Esophagus squamous epithelium (tissue), 5 donors: ENCODE measurements around the gene C11orf16. TPM values are rescaled to one million over a fixed set of nuclear protein-coding genes. Genes with fewer than 3 reads are reported as not detected.
"Not testable (repeated sequence)": the region's sequence is repeated elsewhere in the genome, so short reads cannot be mapped to it uniquely, and the experiment has no call there.

Experiments used
- DNase-seq: peaks from one replicate; lab custom pipeline; 2025; lab: John Stamatoyannopoulos, UW
- H3K27ac ChIP-seq, 4 donors: fragments of 200-600 bp; sonication (generic); one replicate each; pipeline ENCODE4 v1.5.1; 2016 to 2019; ENCODE audit warnings: mild to moderate bottlenecking in 1 of 4
- H3K27me3 ChIP-seq, 4 donors: fragments of 200-600 bp; sonication (generic); 1 replicate in 3 of 4; 2 replicates in 1 of 4; pipeline versions ENCODE4 v1.5.1 to v1.6.0; 2017 to 2021; ENCODE audit warnings: antibody characterized with exemption in 1 of 4
- H3K36me3 ChIP-seq, 3 donors: fragments of 200-600 bp; sonication (generic); one replicate each; pipeline ENCODE4 v1.5.1; 2016 to 2019
- H3K4me1 ChIP-seq, 3 donors: fragments of 200-600 bp; sonication (generic); one replicate each; pipeline ENCODE4 v1.5.1; 2017 to 2019
- H3K4me3 ChIP-seq, 4 donors: fragments of 200-600 bp; sonication (generic); 1 replicate in 3 of 4; 2 replicates in 1 of 4; pipeline ENCODE4 v1.5.1; 2016 to 2019; ENCODE audit warnings: mild to moderate bottlenecking in 2 of 4, moderate library complexity in 1 of 4
- H3K9me3 ChIP-seq, 3 donors: fragments of 200-600 bp; sonication (generic); one replicate each; pipeline ENCODE4 v1.5.1; 2016 to 2019
- POLR2A ChIP-seq, 4 donors: fragments of 450-650 bp; IDR thresholded peaks; one replicate each; pipeline ENCODE4 v1.6.1; 2017; ENCODE audit warnings: antibody characterized with exemption in 4 of 4, mild to moderate bottlenecking in 4 of 4, moderate library complexity in 3 of 4
- WGBS, 2 donors: methylation state at CpG; one replicate each; pipeline ENCODE4 v1.1.5; 2018; 5-methylcytosine and 5-hydroxymethylcytosine counted together
- intact Hi-C: fragments of 100-400 bp; cut with DNase I; formaldehyde crosslinking; loops from one replicate; pipeline ENCODE4 v1.15.0; 2022
- total RNA-seq, 4 donors: library from RNA; depleted of rRNA; stranded (reverse); fragments of >200 nt; gene quantifications; one replicate each; pipeline ENCODE4 v1.1.0, GENCODE V29; 2016
- TF ChIP-seq, protein P1 (sequence below), 6 experiments: fragments of 450-650 bp in 4 of 6; fragments of 200-600 bp in 2 of 6; sonication (generic) in 2 of 6; IDR thresholded peaks; one replicate each; pipeline ENCODE4 v1.5.1; 2016 to 2019; ENCODE audit warnings: antibody characterized with exemption in 6 of 6, mild to moderate bottlenecking in 4 of 6, moderate library complexity in 4 of 6
- donor health status: DM: yes; HTN: yes; CAD: no.

The C11orf16 gene, protein sequence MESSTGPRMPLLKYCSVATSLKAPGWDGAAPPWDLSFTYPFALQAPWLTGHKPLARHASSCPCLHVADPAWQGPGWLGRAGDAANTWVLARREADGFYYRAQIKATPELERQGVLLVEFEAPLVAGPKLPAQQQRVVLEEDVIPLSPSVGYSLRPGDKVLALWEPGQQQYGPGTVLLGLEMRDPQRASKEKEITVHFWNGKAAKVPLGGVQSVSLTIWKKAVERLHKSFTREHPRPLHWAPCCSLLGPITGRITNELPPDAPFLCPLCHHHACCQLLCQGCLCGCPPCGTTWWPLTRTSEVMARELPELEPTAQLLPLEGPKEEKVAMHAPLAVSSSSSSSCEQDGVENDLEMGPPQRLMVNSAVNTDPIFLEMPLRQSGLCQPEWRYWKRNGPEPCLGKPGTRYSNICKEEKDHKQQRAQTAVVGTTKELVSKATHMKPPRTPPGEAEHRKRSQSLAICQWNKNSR
- total RNA-seq: not detected

DNA sequence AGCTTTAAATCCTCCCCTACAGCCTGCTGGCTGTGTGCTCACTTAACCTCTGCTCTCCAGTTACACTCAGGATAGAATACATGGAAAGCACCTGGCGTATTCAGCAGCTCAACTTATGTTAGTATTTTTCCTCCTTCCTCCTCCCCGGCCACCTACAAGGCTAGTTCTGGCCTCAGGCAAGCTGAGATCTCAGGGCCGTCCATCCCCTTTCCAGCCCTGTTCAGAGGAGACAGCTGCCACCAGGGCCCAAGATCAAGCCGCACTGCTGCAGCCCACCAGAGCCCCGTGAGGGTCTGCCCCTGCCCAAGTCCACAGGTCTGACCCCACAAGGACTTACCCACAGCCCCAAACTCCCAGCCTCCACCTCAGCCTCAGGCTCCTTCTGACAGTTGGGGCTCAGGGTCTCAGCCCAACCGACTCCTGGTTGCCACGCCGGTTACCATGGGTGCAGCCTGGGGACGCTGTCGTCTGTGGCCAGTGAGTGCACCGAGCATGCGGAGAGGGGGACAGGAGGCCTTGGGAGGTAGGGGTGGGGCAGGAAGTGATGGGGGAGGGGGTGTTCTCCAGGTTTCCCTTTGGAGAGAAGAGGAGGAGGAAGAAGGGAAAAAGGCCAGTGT lies at the start of gene C11orf16:
C11orf16 (minus strand) TSS at position 384 of the 617 bp plus-strand sequence. CDS start 639 bp downstream, outside the sequence.
- no peak for DNase-seq

DNA sequence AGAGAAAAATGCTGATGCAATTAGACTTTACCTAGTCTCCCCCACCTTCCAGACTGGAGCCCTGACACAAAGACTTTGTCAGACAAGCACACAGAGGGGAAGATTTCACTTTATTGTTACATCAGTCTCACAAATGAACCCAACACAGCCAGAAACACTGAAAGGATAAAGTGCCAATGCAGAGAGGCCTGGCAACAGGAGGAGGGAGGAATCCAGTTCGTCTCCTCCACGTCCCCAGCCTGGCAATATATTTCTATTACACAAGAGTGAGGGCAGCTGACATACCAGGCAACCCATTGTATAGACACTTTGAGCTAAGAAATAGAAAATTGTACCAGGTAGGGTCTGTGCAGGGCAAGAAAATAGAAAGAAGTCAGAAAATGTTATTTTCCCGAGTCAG lies 47.7 kb upstream of the C11orf16 start:
- TF ChIP-seq, protein P1, sequence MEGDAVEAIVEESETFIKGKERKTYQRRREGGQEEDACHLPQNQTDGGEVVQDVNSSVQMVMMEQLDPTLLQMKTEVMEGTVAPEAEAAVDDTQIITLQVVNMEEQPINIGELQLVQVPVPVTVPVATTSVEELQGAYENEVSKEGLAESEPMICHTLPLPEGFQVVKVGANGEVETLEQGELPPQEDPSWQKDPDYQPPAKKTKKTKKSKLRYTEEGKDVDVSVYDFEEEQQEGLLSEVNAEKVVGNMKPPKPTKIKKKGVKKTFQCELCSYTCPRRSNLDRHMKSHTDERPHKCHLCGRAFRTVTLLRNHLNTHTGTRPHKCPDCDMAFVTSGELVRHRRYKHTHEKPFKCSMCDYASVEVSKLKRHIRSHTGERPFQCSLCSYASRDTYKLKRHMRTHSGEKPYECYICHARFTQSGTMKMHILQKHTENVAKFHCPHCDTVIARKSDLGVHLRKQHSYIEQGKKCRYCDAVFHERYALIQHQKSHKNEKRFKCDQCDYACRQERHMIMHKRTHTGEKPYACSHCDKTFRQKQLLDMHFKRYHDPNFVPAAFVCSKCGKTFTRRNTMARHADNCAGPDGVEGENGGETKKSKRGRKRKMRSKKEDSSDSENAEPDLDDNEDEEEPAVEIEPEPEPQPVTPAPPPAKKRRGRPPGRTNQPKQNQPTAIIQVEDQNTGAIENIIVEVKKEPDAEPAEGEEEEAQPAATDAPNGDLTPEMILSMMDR (IDR thresholded peaks at IDR 0.05): no peak
- TF ChIP-seq POLR2A (IDR thresholded peaks at IDR 0.05): no peak
- WGBS, 2 donors: 74 to 76% methylated on average over 3 of the region's 3 CpGs
- no peaks in the 10 kb centered on the region for H3K9me3 ChIP-seq

More for the DNA sequence above, at the start of gene C11orf16:
- Histone ChIP-seq H3K36me3 (no peaks in the 10 kb centered on the region), H3K4me1 (peaks cover 0 to 42% (median 8%) of the 10 kb centered on the region in 3 donors), H3K27me3 (no peaks in the 10 kb centered on the region), H3K27ac (no peak within 1 kb of the TSS), H3K4me3 (no peak within 1 kb of the TSS), H3K9me3 (no peaks in the 10 kb centered on the region)
- intact Hi-C loops: no loop called here
- TF ChIP-seq, protein P1 (IDR thresholded peaks at IDR 0.05): no peak
- no peak for TF ChIP-seq POLR2A (IDR thresholded peaks at IDR 0.05)
- 74 to 75% methylated on average over 3 to 5 of the region's 12 CpGs for WGBS, 2 donors

DNA sequence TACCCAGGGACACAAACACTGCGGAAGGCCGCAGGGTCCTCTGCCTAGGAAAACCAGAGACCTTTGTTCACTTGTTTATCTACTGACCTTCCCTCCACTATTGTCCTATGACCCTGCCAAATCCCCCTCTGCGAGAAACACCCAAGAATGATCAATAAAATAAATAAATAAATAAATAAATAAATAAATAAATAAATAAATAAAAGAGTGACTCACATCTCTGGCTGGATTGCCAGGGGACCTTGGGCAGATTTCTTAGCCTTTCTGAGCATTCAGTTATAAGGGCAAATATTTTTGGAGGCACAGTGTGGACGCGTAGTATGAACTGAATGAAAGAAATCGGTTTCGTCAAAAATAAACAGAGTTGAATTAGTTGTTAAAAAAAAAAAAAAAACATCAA lies 46.6 kb upstream of the C11orf16 start:
- intact Hi-C loops, H3K4me1 ChIP-seq, H3K36me3 ChIP-seq, H3K27me3 ChIP-seq, DNase-seq, H3K27ac ChIP-seq, H3K4me3 ChIP-seq, H3K9me3 ChIP-seq: not testable (repeated sequence)
- 92 to 100% methylated on average over 4 of the region's 7 CpGs for WGBS, 2 donors

More for the DNA sequence above, 47.7 kb upstream of the C11orf16 start:
- Histone ChIP-seq H3K27ac (no peak overlapping the region), H3K36me3 (no peaks in the 10 kb centered on the region), H3K4me3 (no peak overlapping the region), H3K4me1 (no peaks in the 10 kb centered on the region), H3K27me3 (no peaks in the 10 kb centered on the region)
- intact Hi-C loops: no loop called here
- no peak for DNase-seq

DNA sequence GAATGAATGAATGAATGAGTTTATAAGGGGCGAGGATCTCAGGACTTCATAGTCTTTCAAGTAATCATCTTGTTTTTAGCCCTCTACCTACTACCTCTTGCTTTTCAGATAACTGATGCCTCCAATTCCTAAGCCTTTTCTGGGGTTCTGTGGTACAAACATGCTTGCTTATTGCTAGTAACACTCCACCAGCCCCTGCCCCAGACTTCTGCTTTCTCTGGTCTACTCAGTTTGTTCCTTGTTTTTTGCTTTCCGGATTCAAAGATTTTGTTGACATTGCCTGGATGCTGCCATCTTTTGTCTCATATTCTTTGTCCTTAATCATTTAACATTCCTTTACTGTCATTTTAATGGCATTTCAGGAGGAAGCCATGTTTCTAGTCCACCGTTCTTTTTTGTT lies 40.4 kb upstream of the C11orf16 start:
- WGBS, 2 donors: 76 to 79% methylated on average over 3 of the region's 3 CpGs
- DNase-seq: no peak
- Histone ChIP-seq H3K4me1 (no peaks in the 10 kb centered on the region), H3K4me3 (no peak overlapping the region), H3K27ac (no peak overlapping the region), H3K9me3 (no peaks in the 10 kb centered on the region), H3K27me3 (no peaks in the 10 kb centered on the region), H3K36me3 (peaks cover 0 to 4% (median 0%) of the 10 kb centered on the region in 3 donors)
- intact Hi-C loops: no loop called here
- TF ChIP-seq POLR2A (IDR thresholded peaks at IDR 0.05): no peak
- TF ChIP-seq, protein P1 (IDR thresholded peaks at IDR 0.05): no peak

DNA sequence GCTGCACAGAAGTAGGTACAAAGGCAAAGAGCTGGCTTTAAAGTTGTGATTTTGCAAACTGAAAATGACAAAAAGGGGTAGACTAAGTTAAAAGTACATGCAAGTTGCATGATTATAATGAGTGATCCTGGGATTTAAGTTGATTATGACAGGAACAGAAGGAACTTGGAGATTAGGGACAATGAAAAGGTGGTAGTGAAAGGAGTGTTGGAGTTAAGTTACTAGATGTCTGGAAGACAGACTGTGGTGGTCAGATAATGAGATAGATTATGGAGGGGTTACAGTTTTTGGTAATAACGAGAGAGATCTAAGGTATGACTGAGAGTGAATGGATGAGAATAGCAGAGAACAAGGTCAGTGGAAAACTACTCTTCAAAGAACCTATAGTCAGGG lies 39.2 kb upstream of the C11orf16 start:
- intact Hi-C loops: no loop called here
- Histone ChIP-seq H3K36me3 (peaks cover 0 to 12% (median 0%) of the 10 kb centered on the region in 3 donors), H3K27ac (no peak overlapping the region), H3K27me3 (no peaks in the 10 kb centered on the region), H3K4me3 (no peak overlapping the region), H3K9me3 (no peaks in the 10 kb centered on the region), H3K4me1 (no peaks in the 10 kb centered on the region)
- no peak for TF ChIP-seq POLR2A (IDR thresholded peaks at IDR 0.05)
- TF ChIP-seq, protein P1 (IDR thresholded peaks at IDR 0.05): no peak
- 57 to 68% methylated on average over 1 of the region's 1 CpG for WGBS, 2 donors
- no peak for DNase-seq
